NOMO-1 treated with DMSO at 0.1 percent for 48 hours (cell line): ENCODE results near the gene SLC41A2.

ENCODE experiments used
- DNase-seq: peaks from one replicate; lab custom pipeline; 2025; ENCODE audit not compliant: unreplicated experiment; lab: John Stamatoyannopoulos, UW

Gene SLC41A2

DNA sequence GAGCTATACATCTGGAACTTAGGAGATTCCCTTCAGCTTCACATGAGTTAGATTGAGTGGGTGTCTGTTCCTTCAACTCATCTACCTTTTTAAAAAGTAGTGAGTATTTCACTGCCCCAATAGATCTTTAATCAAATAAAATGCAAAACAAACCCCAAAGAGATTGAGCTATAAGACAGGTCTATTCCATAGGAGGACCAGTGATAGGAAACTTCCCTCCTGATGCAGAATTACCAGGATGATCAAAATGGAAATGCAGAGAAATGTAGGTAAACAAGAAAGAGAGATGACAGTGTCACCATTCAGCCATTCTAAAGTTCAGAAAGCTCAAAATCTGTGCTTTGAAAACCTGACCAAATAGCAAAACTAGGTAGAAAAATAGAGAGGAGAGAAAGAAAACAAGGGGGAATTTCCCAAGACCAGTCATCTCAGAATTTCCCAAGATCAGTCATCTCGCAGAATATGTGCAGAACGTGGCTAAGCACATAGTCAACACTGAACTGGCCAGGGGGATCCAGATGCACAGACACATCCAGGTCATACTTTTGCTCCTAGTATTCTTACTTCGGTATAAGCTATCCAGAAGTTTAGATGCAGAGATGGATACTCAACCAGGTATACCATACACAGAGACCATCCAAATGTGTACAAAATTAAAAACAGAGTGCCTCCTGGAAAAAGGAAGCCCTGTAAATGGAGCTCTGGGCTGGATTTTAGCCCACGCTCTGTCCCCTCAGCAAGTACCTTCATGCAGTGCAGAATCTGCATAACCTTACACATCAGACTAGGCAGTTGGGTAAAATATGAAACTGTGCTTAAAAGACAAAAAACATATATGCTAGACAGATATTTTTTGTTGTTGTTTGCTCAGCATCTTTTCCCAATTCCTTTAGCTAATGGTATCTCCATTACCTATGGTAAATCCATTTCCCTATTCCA is 27.4 kb downstream of the SLC41A2 start:
- DNase-seq: no peak

DNA sequence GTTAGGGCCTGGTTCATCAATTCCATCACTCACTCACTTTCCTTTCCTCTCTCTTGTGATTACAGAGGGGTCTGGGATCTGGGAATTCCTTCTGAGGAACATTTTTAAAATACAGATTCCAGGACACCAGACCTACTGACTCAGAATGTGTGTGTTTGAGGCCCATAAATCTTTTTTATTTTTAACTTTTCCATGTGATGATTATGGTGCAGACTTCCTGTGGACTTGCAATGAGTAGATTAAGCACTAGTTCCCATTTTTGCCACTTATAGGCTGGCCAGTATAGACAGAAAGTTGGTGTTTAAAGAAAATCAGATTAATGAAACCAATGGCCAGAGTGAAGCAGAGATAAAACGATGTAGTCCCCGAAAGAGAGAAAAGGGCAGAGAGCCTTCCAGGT is 28.1 kb downstream of the SLC41A2 start:
- DNase-seq: peak; percentile 42

DNA sequence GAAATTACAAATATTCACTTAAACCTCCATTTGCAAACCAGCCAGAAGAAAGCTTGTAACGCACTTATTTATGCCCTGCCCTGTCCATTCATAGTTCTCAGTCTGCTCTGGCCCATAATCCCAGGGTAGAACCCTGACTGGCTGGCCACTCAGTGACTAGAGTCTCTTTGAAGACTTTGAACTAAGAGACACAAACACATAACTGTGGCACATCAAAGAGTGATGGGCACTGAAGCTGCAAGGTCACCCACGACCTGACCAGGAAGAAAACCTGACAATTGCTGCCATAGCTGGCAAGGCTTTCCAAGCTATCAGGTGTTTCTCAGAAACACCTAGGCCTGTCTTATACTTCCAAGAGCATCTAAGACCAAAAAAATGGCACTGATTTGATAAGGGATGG is 28.7 kb downstream of the SLC41A2 start:
- no peak for DNase-seq

DNA sequence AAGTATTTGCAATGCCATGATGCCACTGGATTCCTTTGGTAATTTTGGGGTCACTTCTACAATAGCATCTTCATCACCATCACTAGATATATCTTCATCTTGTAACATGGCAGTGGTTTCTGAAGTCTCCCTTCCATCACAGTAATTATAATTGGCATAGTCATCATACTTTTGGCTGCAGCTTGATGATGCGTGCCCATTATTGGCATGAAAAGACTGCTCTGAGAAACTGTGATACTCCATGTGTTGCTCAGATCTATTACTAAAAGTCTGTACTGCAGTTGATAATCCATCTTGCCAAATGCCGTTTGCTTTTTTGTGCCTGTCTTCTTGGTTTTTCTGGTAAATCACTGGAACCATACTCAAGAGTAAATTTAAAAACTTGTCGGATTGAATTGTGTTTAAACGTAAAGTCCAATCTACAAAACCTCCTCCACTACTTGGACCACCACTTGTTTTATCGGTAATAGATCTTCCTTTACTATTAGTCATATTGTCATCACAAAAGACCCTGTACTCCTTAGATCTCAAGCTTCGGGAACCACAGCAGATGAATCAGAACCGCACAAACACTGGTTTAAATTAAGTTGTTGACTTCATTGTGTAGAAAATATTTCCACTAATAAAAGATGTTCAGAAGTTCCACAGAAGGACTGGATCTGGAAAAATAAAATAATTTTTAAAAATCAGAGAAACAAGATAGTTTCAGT is 29.9 kb downstream of the SLC41A2 start:
- no peak for DNase-seq

DNA sequence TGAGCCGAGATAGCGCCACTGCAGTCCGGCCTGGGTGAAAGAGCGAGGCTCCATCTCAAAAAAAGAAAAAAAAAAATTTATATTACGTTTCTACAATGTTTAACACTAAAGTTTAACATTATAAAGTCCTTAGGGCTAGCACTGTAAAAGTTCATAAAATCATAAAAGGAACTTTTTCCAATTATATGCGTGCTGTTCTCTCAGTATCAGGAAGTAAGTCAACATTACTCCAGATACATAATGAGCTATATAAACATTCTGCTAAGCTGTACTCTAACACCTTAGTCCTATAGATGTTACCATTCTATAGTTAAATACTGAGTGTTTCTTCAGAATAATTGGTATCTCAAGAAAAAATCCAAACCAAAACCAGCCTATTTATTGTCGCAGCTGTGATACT is 32.6 kb downstream of the SLC41A2 start:
- no peak for DNase-seq

DNA sequence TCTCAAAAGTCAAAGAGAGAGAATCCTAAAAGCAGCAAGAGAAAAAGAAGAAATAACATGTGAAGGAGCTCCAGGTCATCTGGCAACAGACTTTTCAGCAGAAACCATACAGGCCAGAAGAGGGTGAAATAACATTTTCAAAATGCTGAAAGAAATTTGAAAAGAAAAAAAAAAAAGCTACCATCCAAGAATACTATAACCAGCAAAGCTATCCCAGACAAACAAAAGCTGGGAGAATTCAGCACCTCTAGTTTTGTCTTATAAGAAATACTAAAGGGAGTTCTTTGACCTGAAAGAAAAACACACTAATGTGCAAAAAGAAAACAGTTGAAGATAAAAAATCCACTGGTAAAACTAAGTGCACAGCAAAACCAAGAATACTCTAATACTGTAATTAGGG is 36.8 kb downstream of the SLC41A2 start:
- DNase-seq: no peak

DNA sequence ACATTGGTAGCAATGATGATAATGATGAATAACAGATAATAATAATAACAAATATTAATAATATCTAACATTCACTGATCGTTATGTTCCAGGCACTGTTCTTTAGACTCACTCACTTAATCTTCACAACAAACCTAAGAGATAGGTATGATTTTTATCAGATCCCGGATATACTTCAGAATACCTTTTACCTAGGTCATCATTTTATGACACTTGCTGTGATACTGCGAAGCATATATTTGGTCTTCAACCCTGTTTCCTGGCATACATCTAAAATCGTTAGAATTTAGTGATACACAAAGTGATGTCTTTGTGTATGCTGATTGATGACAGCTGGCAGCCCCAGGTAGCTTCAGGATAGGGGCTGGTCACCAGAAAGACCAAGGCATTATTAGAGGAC is 46.1 kb downstream of the SLC41A2 start:
- no peak for DNase-seq

DNA sequence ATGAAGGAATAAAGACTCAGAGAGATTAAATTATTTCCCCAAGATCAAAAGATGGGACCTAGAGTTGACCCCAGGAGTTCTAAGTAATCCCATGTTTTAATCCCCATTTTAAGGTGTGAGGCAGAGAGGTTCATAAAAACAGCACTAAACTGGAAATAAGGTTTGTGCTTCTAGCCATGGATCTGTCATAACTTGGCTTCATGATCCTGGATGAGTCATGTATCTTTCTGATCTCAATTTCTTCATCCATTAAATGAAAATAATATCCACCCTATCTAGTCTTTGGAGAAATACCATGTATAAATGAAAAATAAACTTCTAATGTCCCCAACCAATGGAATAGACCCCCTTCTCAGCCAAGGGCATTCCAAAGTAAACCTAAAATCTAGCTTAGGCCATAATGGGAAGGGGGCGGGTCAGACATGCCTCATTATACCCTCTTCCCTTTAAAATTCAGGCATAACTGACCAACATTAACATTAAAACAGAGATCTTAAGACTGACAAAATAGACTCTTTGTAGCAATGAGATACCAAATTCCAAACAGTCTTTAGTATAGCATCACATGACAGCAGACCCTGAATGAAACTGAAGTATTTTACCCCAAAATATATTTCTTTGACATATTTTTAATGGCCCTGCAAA is 47.8 kb downstream of the SLC41A2 start:
- DNase-seq: no peak

DNA sequence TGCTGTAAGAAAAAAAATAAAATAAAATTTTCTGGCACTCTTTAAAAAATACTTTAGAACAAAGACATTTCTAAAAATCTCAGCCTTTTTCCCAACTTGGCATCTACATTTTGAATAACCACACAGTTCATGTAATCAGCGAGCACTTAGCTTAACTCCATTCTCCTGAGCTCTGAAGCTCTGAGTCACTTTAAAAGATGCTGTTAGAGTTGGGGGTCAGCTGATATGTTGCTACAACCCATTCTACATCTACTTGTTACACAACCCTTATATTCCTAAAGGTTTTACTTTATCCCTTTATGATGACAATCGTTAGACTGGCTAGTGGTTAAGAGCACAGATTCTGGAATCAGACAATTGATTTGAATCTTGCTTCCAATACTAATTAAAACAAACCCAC is 48.3 kb downstream of the SLC41A2 start:
- no peak for DNase-seq
